Urothelium cell line (cell line): ENCODE results near the gene SMAD1.

Experiments used
- DNase-seq: peaks from one replicate; pipeline ENCODE4 v3.0.0; 2011; ENCODE audit warnings: low spot score, mixed read lengths
- FAIRE-seq: peaks from 2 replicates; lab custom pipeline; 2011; peaks lifted over from hg19 to GRCh38; lab: Jason Lieb, UNC

The SMAD1 gene

GRCh38 chr4:145488310-145488709, 6.7 kb downstream of the SMAD1 start:
- no peak for DNase-seq

GRCh38 chr4:145489556-145489955, 7.9 kb downstream of the SMAD1 start:
- FAIRE-seq = no peak
- no peak for DNase-seq

More at GRCh38 chr4:145488310-145488709, 6.7 kb downstream of the SMAD1 start:
- no peak for FAIRE-seq

GRCh38 chr4:145490361-145490760, 8.7 kb downstream of the SMAD1 start:
- FAIRE-seq = no peak
- DNase-seq = no peak

- FAIRE-seq (no peak), DNase-seq (no peak)
Observed at GRCh38 chr4:145490796-145491195, 9.1 kb downstream of the SMAD1 start.

GRCh38 chr4:145492376-145492775, 10.7 kb downstream of the SMAD1 start:
- FAIRE-seq (no peak), DNase-seq (no peak)

- no peak for DNase-seq
- FAIRE-seq = no peak
Observed at GRCh38 chr4:145493166-145493565, 11.5 kb downstream of the SMAD1 start.

- FAIRE-seq (no peak), DNase-seq (no peak)
Observed at GRCh38 chr4:145494666-145495270, 13.1 kb downstream of the SMAD1 start.

GRCh38 chr4:145496292-145496691, 14.6 kb downstream of the SMAD1 start:
- DNase-seq (no peak), FAIRE-seq (no peak)

- no peak for FAIRE-seq
Observed at GRCh38 chr4:145497199-145498149, 15.8 kb downstream of the SMAD1 start.

GRCh38 chr4:145498430-145498829, 16.8 kb downstream of the SMAD1 start:
- FAIRE-seq = no peak
- DNase-seq = no peak

More at GRCh38 chr4:145497199-145498149, 15.8 kb downstream of the SMAD1 start:
- no peak for DNase-seq

- DNase-seq (no peak), FAIRE-seq (no peak)
Observed at GRCh38 chr4:145501051-145501660, 19.5 kb downstream of the SMAD1 start.

- no peak for DNase-seq
- FAIRE-seq = no peak
Observed at GRCh38 chr4:145502809-145503208, 21.2 kb downstream of the SMAD1 start.

- DNase-seq = no peak
- no peak for FAIRE-seq
Observed at GRCh38 chr4:145503486-145504072, 21.9 kb downstream of the SMAD1 start.

- no peak for FAIRE-seq
- no peak for DNase-seq
Observed at GRCh38 chr4:145505995-145506394, 24.3 kb downstream of the SMAD1 start.

GRCh38 chr4:145507636-145508035, 26.0 kb downstream of the SMAD1 start:
- no peak for FAIRE-seq
- no peak for DNase-seq

- FAIRE-seq (no peak), DNase-seq (no peak)
Observed at GRCh38 chr4:145511913-145512522, 30.4 kb downstream of the SMAD1 start.

- DNase-seq (no peak), FAIRE-seq (no peak)
Observed at GRCh38 chr4:145513020-145513621, 31.5 kb downstream of the SMAD1 start.

GRCh38 chr4:145520172-145520571, 38.5 kb downstream of the SMAD1 start:
- no peak for DNase-seq
- FAIRE-seq = no peak

- FAIRE-seq = no peak
- DNase-seq = no peak
Observed at GRCh38 chr4:145521282-145521681, 39.6 kb downstream of the SMAD1 start.

- FAIRE-seq (no peak), DNase-seq (no peak)
Observed at GRCh38 chr4:145523117-145523516, 41.5 kb downstream of the SMAD1 start.
